ENCODE results near the gene ROR2.

Gene ROR2

GRCh38 chr9:91604451-91605179, 345.4 kb downstream of the ROR2 start:
- DNase-seq, result no peak

GRCh38 chr9:91603932-91604331, 346.1 kb downstream of the ROR2 start:
- DNase-seq, result no peak

GRCh38 chr9:91599564-91599963, 350.5 kb downstream of the ROR2 start:
- DNase-seq, result no peak

- no peak for DNase-seq
These were observed 358.4 kb downstream of the ROR2 start for GRCh38 chr9:91591627-91592026.

- DNase-seq, result no peak
These were observed 360.9 kb downstream of the ROR2 start for GRCh38 chr9:91589101-91589553.

GRCh38 chr9:91586282-91586681, 363.7 kb downstream of the ROR2 start:
- no peak for DNase-seq

- DNase-seq, result no peak
These were observed 366.1 kb downstream of the ROR2 start for GRCh38 chr9:91583966-91584365.

- DNase-seq, result no peak
These were observed 366.7 kb downstream of the ROR2 start for GRCh38 chr9:91583161-91583875.

- no peak for DNase-seq
These were observed 367.8 kb downstream of the ROR2 start for GRCh38 chr9:91582181-91582580.

- no peak for DNase-seq
These were observed 369.9 kb downstream of the ROR2 start for GRCh38 chr9:91580136-91580535.

GRCh38 chr9:91578911-91579310, 371.1 kb downstream of the ROR2 start:
- DNase-seq, result no peak

GRCh38 chr9:91577633-91578061, 372.4 kb downstream of the ROR2 start:
- DNase-seq, result no peak

- no peak for DNase-seq
These were observed 377.2 kb downstream of the ROR2 start for GRCh38 chr9:91572811-91573210.

GRCh38 chr9:91572044-91572443, 378.0 kb downstream of the ROR2 start:
- no peak for DNase-seq

- no peak for DNase-seq
These were observed 379.0 kb downstream of the ROR2 start for GRCh38 chr9:91571036-91571435.

- no peak for DNase-seq
These were observed 382.3 kb downstream of the ROR2 start for GRCh38 chr9:91567642-91568274.

- no peak for DNase-seq
These were observed 385.9 kb downstream of the ROR2 start for GRCh38 chr9:91564081-91564670.

- DNase-seq, result no peak
These were observed 387.6 kb downstream of the ROR2 start for GRCh38 chr9:91562416-91562815.

- DNase-seq, result no peak
These were observed 389.7 kb downstream of the ROR2 start for GRCh38 chr9:91560301-91560700.

- DNase-seq, result no peak
These were observed 391.1 kb downstream of the ROR2 start for GRCh38 chr9:91558879-91559278.

- no peak for DNase-seq
These were observed 391.6 kb downstream of the ROR2 start for GRCh38 chr9:91558395-91558794.

- DNase-seq, result no peak
These were observed 392.7 kb downstream of the ROR2 start for GRCh38 chr9:91557327-91557726.

- no peak for DNase-seq
These were observed 394.9 kb downstream of the ROR2 start for GRCh38 chr9:91555132-91555531.

- no peak for DNase-seq
These were observed 400.9 kb downstream of the ROR2 start for GRCh38 chr9:91549177-91549576.
